C4-2B (cell line): ENCODE data around the gene RNF25.

ENCODE experiments used
- CTCF ChIP-seq: fragments of 450-650 bp; conservative IDR thresholded peaks from 2 replicates; pipeline ENCODE4 v1.5.1; 2017; ENCODE audit warnings: mild to moderate bottlenecking
- ZFX ChIP-seq: fragments of 450-650 bp; IDR thresholded peaks from 2 replicates; pipeline ENCODE4 v1.6.1; 2017

GRCh38 chr2:218642786-218643185 is 29.0 kb downstream of the RNF25 start:
- no peak for TF ChIP-seq CTCF
- no peak for TF ChIP-seq ZFX
